ENCODE data around the gene DMRTC2. TPM values are rescaled to one million over a fixed set of nuclear protein-coding genes. Genes with fewer than 3 reads are reported as not detected.
A peak's percentile ranks its signal among the peaks of the same experiment; 100 is the strongest.

The DMRTC2 gene
- total and polyA plus RNA-seq, 4 experiments from 2014 or later: not detected

DNA sequence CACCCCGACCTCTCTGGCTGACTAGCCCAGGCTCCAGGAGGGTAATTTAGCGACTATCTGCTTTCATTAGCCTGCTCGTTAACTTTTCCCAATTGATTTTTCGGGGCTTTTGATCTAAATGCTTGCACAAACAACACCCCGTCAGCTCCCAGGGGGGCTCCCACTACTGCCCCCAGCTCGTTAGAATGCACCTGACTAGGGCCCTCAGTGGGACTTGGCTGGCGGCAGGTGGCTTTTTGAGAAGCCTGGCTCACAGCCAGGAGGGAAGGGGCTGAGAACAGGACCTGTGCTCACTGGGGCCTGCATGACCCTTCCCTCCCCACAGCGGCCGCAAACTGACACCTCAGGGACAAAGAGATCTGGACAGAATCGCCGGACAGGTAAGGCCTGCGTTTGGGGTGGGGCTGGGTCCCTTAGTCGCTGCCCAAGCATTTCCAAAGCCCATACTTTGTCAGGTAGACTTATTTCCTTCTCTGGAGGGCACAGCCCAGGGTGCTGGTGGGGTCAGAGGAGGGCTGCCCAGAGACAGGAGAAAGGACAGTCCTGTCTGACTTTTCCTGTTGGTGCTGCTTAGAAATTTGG is 24.6 kb downstream of the DMRTC2 start:
- peak in 1 of 5 donors; percentile 34 for DNase-seq

DNA sequence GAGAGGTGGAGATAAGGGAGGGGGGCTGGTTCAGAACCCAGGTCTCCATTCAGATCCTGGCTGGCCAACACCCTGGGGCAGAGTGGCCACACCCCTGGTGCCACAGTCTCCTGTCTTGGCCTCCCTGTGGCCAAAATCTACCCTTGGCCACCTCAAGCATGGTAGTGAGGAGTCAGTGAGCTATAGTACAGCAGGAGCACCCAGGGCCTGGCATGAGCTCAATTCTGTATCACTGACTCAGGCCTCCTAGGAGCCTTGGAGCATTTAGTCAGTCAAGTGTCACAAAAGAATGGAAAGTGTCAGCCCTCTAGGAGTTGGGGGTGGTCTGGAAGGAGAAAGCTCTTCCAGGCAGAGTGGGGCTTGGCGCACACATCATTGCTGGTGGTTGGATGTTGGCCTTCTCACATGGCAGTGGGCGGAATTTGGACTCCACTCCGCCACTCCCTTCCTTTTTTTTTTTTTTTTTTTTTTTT is 25.6 kb downstream of the DMRTC2 start:
- POLR2A ChIA-PET (ENCODE audit: partially characterized antibody): interaction anchor here (1.4 to 11.3 kb wide), 8 partner anchors 9 to 87 kb away, joined by 3 to 579 read pairs (median 39); partner anchors contain the start of genes ARHGEF1, ERFL, RABAC1 and RPS19
- DNase-seq: peak in 1 of 5 donors; percentile 50
- H3K4me3 Mint-ChIP-seq: peak overlapping the region in 5 of 8 donors; percentile 35 to 71 (median 50)
- H3K27ac Mint-ChIP-seq: peak overlapping the region; percentile 85 to 99 (median 87)
- Histone ChIP-seq H3K27ac (ENCODE audit: low read depth, low read length) (peak overlapping the region; percentile 34), H3K4me1 (ENCODE audit: insufficient read depth, low read length) (peaks cover 91% of the 10 kb centered on the region), H3K36me3 (ENCODE audit: insufficient read depth, low read length) (peaks cover 35% of the 10 kb centered on the region), H3K27me3 (ENCODE audit: insufficient read depth, low read length) (no peaks in the 10 kb centered on the region), H3K4me3 (ENCODE audit: low read length in 2 of 2) (no peak overlapping the region), H3K9me3 (ENCODE audit: control insufficient read depth in 1 of 2, low read length in 2 of 2) (no peaks in the 10 kb centered on the region)
- peaks cover 16 to 46% of the 10 kb centered on the region in 2 donors for H3K36me3 Mint-ChIP-seq
- H3K27me3 Mint-ChIP-seq: no peaks in the 10 kb centered on the region
- H3K4me1 Mint-ChIP-seq: peaks cover 35 to 88% (median 59%) of the 10 kb centered on the region in 4 donors
- peaks cover 0 to 2% (median 0%) of the 10 kb centered on the region in 8 donors for H3K9me3 Mint-ChIP-seq
- CTCF ChIA-PET (ENCODE audit: partially characterized antibody): interaction anchor here (1.5 to 9.0 kb wide), 7 partner anchors 8 to 81 kb away, joined by 3 to 142 read pairs (median 61); partner anchors contain the start of genes ERFL and RPS19
- intact Hi-C loops (cut with micrococcal nuclease): no loop called here

More for the DNA sequence above, 24.6 kb downstream of the DMRTC2 start:
- Mint-ChIP-seq H3K9me3 (peaks cover 0 to 2% (median 0%) of the 10 kb centered on the region in 8 donors), H3K4me1 (peaks cover 34 to 84% (median 60%) of the 10 kb centered on the region in 4 donors), H3K4me3 (peak overlapping the region in 1 of 8 donors; percentile 20), H3K27ac (peak overlapping the region; percentile 48 to 95 (median 86)), H3K36me3 (peaks cover 20 to 52% of the 10 kb centered on the region in 2 donors), H3K27me3 (no peaks in the 10 kb centered on the region)
- Histone ChIP-seq H3K27me3 (ENCODE audit: insufficient read depth, low read length) (no peaks in the 10 kb centered on the region), H3K4me3 (ENCODE audit: low read length in 2 of 2) (no peak overlapping the region), H3K9me3 (ENCODE audit: control insufficient read depth in 1 of 2, low read length in 2 of 2) (no peaks in the 10 kb centered on the region), H3K27ac (ENCODE audit: low read depth, low read length) (peak overlapping the region; percentile 34), H3K36me3 (ENCODE audit: insufficient read depth, low read length) (peaks cover 44% of the 10 kb centered on the region), H3K4me1 (ENCODE audit: insufficient read depth, low read length) (peaks cover 94% of the 10 kb centered on the region)
- intact Hi-C loops (cut with micrococcal nuclease): no loop called here
- ChIA-PET CTCF (ENCODE audit: partially characterized antibody) (interaction anchor here (1.5 to 9.0 kb wide), 3 partner anchors 7 to 82 kb away, joined by 4 to 125 read pairs (median 61); partner anchors contain the start of gene RPS19), POLR2A (ENCODE audit: partially characterized antibody) (interaction anchor here (4.6 to 11.3 kb wide), 5 partner anchors 8 to 61 kb away, joined by 26 to 579 read pairs (median 103); partner anchors contain the start of genes ARHGEF1, ERFL and RPS19)

DNA sequence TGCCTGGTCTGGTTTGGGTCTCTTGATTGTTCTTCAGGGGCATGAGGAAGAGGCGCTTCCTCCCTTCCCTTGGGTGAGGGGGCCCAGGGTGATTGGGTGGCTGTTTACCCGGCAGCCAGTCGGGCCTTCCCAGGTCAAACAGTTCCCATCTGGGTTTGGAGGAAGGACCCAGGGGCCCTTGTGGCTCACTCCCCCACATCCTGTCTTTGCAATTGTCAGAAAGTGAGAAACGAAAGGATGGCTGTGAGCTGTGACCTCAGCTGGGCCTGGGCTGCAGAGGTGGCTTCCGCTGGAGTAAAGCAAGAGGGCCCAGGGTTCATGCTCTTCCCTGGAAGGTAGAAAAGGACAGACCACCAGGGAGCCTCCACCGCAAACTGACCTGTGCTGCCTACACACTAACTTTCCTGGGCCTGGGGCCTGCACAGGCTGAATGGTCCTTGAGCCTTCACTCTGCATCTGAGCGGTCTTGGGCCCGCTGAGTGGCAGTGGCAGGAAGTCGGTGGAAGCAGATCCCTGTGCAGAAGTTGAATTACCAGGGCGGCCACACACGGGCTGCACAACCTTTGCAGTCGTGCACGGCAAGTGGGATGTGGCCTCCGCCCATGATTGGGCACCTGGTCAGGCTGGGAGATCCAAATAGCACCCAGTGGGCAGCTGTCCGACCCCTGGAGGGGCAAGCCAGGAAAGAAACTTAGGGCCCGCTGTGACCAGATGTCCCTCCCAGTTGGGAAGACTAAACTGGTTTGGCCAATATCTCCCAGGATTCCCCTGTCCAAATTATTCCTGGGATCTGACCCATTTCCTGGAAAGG is 26.9 kb downstream of the DMRTC2 start:
- intact Hi-C loops (cut with micrococcal nuclease): loop anchor here (1.0 kb wide), 1 partner anchor 11 kb away; the partner anchor contains the start of gene RPS19
- POLR2A ChIA-PET (ENCODE audit: partially characterized antibody): interaction anchor here (0.6 to 11.3 kb wide), 16 partner anchors 10 to 86 kb away, joined by 3 to 579 read pairs (median 18); partner anchors contain the start of genes ARHGEF1, ERFL, RABAC1 and RPS19
- peaks cover 0 to 2% (median 0%) of the 10 kb centered on the region in 8 donors for H3K9me3 Mint-ChIP-seq
- peak; percentile 71 to 83 (median 80) for DNase-seq
- peaks cover 95% of the 10 kb centered on the region for H3K4me1 ChIP-seq (ENCODE audit: insufficient read depth, low read length)
- peaks cover 41 to 94% (median 62%) of the 10 kb centered on the region in 4 donors for H3K4me1 Mint-ChIP-seq
- H3K27me3 ChIP-seq (ENCODE audit: insufficient read depth, low read length): no peaks in the 10 kb centered on the region
- H3K27ac Mint-ChIP-seq: peak overlapping the region; percentile 94 to 99 (median 96)
- H3K36me3 Mint-ChIP-seq: peaks cover 13 to 40% of the 10 kb centered on the region in 2 donors
- peak overlapping the region in 1 of 2 donors; percentile 27 for H3K4me3 ChIP-seq (ENCODE audit: low read length in 2 of 2)
- no peaks in the 10 kb centered on the region for H3K9me3 ChIP-seq (ENCODE audit: control insufficient read depth in 1 of 2, low read length in 2 of 2)
- CTCF ChIA-PET (ENCODE audit: partially characterized antibody): interaction anchor here (0.7 to 9.0 kb wide), 12 partner anchors 10 to 80 kb away, joined by 3 to 142 read pairs (median 11); partner anchors contain the start of genes ERFL and RPS19
- H3K27me3 Mint-ChIP-seq: no peaks in the 10 kb centered on the region
- H3K4me3 Mint-ChIP-seq: peak overlapping the region; percentile 68 to 88 (median 82)
- H3K27ac ChIP-seq (ENCODE audit: low read depth, low read length): peak overlapping the region; percentile 66
- H3K36me3 ChIP-seq (ENCODE audit: insufficient read depth, low read length): peaks cover 28% of the 10 kb centered on the region

DNA sequence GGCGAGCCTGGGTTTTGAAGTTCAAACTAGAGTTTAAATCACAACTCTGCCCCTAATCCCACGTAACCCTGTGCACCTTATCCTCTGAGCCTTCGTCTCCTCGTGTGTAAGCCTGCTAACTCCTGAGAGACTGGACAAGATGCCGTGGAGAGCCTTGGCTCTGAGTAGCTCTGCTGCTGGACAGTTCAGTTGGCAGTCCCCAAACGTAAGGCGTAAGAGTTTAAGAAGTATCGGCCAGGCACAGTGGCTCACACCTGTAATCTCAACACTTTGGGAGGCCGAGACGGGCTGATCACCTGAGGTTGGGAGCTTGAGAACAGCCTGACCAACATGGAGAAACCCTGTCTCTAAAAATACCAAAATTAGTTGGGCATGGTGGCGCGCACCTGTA is 27.5 kb downstream of the DMRTC2 start:
- ChIA-PET CTCF (ENCODE audit: partially characterized antibody) (interaction anchor here (0.7 to 9.0 kb wide), 14 partner anchors 10 to 79 kb away, joined by 3 to 142 read pairs (median 8); partner anchors contain the start of gene RPS19), POLR2A (ENCODE audit: partially characterized antibody) (interaction anchor here (1.2 to 11.3 kb wide), 17 partner anchors 11 to 85 kb away, joined by 3 to 579 read pairs (median 9); partner anchors contain the start of genes ARHGEF1, ERFL, RABAC1 and RPS19)
- H3K36me3 Mint-ChIP-seq: peaks cover 13 to 40% of the 10 kb centered on the region in 2 donors
- peaks cover 98% of the 10 kb centered on the region for H3K4me1 ChIP-seq (ENCODE audit: insufficient read depth, low read length)
- H3K4me3 Mint-ChIP-seq: peak overlapping the region in 6 of 8 donors; percentile 10 to 85 (median 40)
- H3K9me3 ChIP-seq (ENCODE audit: control insufficient read depth in 1 of 2, low read length in 2 of 2): no peaks in the 10 kb centered on the region
- no peaks in the 10 kb centered on the region for H3K27me3 Mint-ChIP-seq
- peaks cover 46 to 97% (median 68%) of the 10 kb centered on the region in 4 donors for H3K4me1 Mint-ChIP-seq
- H3K4me3 ChIP-seq (ENCODE audit: low read length in 2 of 2): peak overlapping the region in 1 of 2 donors; percentile 27
- H3K27ac Mint-ChIP-seq: peak overlapping the region; percentile 70 to 99 (median 95)
- DNase-seq: peak in 1 of 5 donors; percentile 44
- peaks cover 28% of the 10 kb centered on the region for H3K36me3 ChIP-seq (ENCODE audit: insufficient read depth, low read length)
- H3K27me3 ChIP-seq (ENCODE audit: insufficient read depth, low read length): no peaks in the 10 kb centered on the region
- H3K9me3 Mint-ChIP-seq: peaks cover 0 to 2% (median 0%) of the 10 kb centered on the region in 8 donors
- peak overlapping the region; percentile 66 for H3K27ac ChIP-seq (ENCODE audit: low read depth, low read length)
- intact Hi-C loops (cut with micrococcal nuclease): no loop called here

DNA sequence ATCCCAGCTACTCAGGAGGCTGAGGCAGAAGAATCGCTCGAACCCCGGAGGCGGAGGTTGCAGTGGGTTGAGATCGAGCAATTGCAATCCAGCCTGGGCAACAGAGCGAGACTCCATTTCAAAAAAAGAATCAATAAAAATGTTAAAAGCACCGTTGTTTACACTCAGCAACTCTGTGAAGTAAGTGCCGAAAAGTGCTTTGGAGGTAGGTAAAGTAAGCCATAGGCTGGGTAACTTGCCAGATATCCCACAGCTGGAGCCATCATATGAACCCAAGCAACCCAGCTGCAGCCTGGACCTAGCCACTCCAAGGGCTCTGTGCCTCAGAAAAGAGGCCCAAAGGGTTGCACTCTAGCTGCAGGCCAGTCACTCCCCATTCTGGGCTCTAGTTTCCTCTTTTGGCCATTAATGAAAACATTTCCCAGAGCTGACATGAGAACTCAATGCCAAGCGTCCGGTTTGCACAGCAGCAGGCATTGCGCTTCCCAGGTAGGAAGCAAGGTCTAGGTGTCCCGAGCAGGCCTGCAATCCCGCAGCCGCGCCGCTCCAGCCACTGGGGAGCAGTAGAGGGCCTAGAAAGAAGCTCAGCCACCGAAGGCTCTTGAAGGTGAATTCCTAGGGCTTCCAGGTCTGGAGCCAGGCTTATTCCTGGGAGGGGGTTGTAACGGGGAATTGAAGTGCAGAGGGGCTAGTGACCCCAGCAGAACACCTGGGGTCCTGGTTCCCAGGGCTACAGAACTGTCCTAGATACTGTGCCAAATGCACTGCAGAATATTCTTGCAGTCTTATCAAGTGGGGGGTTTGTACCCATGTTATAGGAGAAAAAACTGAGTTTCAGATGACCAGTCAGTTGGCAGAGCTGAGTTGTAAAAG is 28.2 kb downstream of the DMRTC2 start:
- Histone ChIP-seq H3K9me3 (ENCODE audit: control insufficient read depth in 1 of 2, low read length in 2 of 2) (no peaks in the 10 kb centered on the region), H3K4me1 (ENCODE audit: insufficient read depth, low read length) (peaks cover 98% of the 10 kb centered on the region), H3K27ac (ENCODE audit: low read depth, low read length) (peak overlapping the region; percentile 66), H3K36me3 (ENCODE audit: insufficient read depth, low read length) (peaks cover 24% of the 10 kb centered on the region), H3K4me3 (ENCODE audit: low read length in 2 of 2) (no peak overlapping the region), H3K27me3 (ENCODE audit: insufficient read depth, low read length) (no peaks in the 10 kb centered on the region)
- ChIA-PET POLR2A (ENCODE audit: partially characterized antibody) (interaction anchor here (1.0 to 11.3 kb wide), 19 partner anchors 12 to 85 kb away, joined by 3 to 579 read pairs (median 17); partner anchors contain the start of genes ARHGEF1, ERFL, RABAC1 and RPS19), CTCF (ENCODE audit: partially characterized antibody) (interaction anchor here (0.6 to 9.0 kb wide), 19 partner anchors 9 to 1651 kb away, joined by 3 to 142 read pairs (median 8); partner anchors contain the start of gene RPS19)
- no peaks in the 10 kb centered on the region for H3K27me3 Mint-ChIP-seq
- peak overlapping the region; percentile 26 to 85 (median 68) for H3K4me3 Mint-ChIP-seq
- peaks cover 9 to 33% of the 10 kb centered on the region in 2 donors for H3K36me3 Mint-ChIP-seq
- intact Hi-C loops (cut with micrococcal nuclease): loop anchor here (1.0 kb wide), 2 partner anchors 62 to 78 kb away; no protein-coding TSS in a partner anchor
- peaks cover 0 to 2% (median 0%) of the 10 kb centered on the region in 8 donors for H3K9me3 Mint-ChIP-seq
- peak overlapping the region; percentile 92 to 99 (median 95) for H3K27ac Mint-ChIP-seq
- H3K4me1 Mint-ChIP-seq: peaks cover 45 to 97% (median 68%) of the 10 kb centered on the region in 4 donors
- peak; percentile 59 to 70 (median 63) for DNase-seq
